ENCODE measurements around the gene CAPZA1.

CAPZA1 gene

GRCh38 chr1:112675728-112676381 is 56.2 kb downstream of the CAPZA1 start:
- in situ Hi-C loops (cut with MboI; ENCODE audit: low sequenced_read_pairs): no loop called here

GRCh38 chr1:112676543-112676942 is 56.9 kb downstream of the CAPZA1 start:
- in situ Hi-C loops (cut with MboI; ENCODE audit: low sequenced_read_pairs): no loop called here

- in situ Hi-C loops (cut with MboI; ENCODE audit: low sequenced_read_pairs): no loop called here
Observed at GRCh38 chr1:112677501-112677900, 57.9 kb downstream of the CAPZA1 start.

DNA sequence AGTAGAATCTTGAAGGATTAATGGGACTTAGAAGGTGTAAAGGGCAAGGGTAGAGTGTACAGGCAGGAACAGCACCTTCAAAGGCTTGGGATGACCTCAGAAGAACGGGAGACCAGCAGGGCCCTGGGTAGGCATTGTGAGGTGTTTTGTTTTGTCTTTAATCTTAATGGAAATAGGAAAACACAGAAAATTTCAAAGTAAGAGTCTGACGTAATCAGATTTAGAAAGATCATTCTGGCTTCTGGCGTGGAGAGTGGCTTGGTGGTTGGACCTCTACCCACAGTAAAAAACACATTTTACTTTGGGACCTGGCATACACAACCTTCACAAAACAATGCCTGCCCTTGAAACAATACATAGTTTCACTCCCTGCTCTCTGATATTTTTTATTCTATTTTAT is 59.0 kb downstream of the CAPZA1 start:
- in situ Hi-C loops (cut with MboI; ENCODE audit: low sequenced_read_pairs): no loop called here

GRCh38 chr1:112685913-112686312 is 66.3 kb downstream of the CAPZA1 start:
- in situ Hi-C loops (cut with MboI; ENCODE audit: low sequenced_read_pairs): no loop called here

- in situ Hi-C loops (cut with MboI; ENCODE audit: low sequenced_read_pairs): no loop called here
Observed at GRCh38 chr1:112686417-112686816, 66.8 kb downstream of the CAPZA1 start.

- in situ Hi-C loops (cut with MboI; ENCODE audit: low sequenced_read_pairs): no loop called here
Observed at GRCh38 chr1:112686835-112687234, 67.2 kb downstream of the CAPZA1 start.

DNA sequence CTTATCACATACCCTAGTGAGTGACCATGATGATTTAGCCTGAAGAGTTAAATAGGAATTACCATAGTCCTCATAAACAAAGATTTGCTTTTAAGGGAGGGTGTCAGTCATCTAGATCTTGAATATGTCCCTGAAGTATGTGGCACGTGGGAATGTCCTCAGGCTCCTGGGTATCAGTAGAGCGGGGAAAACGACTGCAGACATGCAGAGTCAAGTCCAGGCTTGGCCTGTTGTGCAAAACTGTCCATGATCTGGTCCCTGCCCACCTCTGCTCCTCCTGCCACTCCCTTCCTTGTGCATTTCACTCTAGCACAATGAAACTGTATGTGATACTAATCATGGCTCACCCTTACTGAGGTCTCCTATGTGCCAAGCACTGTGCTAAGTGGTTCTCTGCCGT is 67.7 kb downstream of the CAPZA1 start:
- in situ Hi-C loops (cut with MboI; ENCODE audit: low sequenced_read_pairs): no loop called here

- in situ Hi-C loops (cut with MboI; ENCODE audit: low sequenced_read_pairs): no loop called here
Observed at GRCh38 chr1:112687785-112688496, 68.3 kb downstream of the CAPZA1 start.

- in situ Hi-C loops (cut with MboI; ENCODE audit: low sequenced_read_pairs): no loop called here
Observed at GRCh38 chr1:112688781-112689193, 69.2 kb downstream of the CAPZA1 start.

- in situ Hi-C loops (cut with MboI; ENCODE audit: low sequenced_read_pairs): no loop called here
Observed at GRCh38 chr1:112689196-112689841, 69.7 kb downstream of the CAPZA1 start.

DNA sequence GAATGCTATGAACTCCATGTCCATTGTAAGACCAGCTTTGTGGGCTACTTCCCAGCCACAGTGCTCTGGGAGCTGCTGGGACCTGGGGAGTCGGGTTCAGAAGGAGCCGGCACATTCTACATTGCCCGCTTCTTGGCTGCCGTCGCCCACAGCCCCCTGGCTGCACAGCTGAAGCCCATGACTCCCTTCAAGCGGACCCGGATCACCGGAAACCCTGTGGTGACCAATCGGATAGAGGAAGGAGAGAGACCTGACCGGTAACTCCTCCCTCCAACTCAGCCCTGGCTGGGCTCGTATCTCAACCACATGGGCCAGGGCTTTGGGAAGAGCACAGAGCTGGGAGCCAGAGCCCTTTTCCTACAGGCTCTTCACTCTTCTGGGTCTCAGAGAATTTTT is 70.2 kb downstream of the CAPZA1 start:
- in situ Hi-C loops (cut with MboI; ENCODE audit: low sequenced_read_pairs): no loop called here

- in situ Hi-C loops (cut with MboI; ENCODE audit: low sequenced_read_pairs): no loop called here
Observed at GRCh38 chr1:112692681-112693080, 73.0 kb downstream of the CAPZA1 start.

DNA sequence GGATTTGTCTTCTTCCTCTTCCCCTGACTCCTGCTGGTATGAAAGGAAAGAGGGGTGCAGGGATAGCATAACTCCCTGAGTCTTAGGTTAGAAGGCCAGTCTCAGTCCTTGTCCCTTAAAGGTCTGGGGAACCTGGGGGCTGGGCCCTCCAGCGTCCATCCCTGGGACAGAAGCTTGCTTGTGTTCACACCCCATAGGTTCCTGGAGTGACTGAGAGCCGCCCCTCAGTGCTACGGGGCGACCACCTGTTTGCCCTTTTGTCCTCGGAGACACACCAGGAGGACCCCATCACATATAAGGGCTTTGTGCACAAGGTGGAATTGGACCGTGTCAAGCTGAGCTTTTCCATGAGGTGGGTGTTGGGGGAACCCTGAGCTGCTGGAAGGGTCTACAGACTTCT is 74.2 kb downstream of the CAPZA1 start:
- in situ Hi-C loops (cut with MboI; ENCODE audit: low sequenced_read_pairs): no loop called here

DNA sequence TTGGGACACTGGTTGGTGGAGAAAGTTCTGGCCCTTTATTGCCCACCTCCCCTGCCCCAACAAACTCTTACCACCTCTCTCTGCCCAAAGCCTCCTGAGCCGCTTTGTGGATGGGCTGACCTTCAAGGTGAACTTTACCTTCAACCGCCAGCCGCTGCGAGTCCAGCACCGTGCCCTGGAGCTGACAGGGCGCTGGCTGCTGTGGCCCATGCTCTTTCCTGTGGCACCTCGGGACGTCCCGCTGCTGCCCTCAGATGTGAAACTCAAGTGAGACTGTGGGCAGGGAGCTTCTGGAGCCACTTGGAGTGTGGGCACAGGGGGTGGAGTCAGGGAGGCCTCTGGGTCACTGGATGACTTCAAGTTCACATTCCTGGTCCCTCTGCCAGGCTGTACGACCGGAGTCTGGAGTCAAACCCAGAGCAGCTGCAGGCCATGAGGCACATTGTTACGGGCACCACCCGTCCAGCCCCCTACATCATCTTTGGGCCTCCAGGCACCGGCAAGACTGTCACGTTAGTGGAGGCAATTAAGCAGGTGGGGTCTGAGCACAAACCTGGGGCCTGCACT is 74.8 kb downstream of the CAPZA1 start:
- in situ Hi-C loops (cut with MboI; ENCODE audit: low sequenced_read_pairs): no loop called here

DNA sequence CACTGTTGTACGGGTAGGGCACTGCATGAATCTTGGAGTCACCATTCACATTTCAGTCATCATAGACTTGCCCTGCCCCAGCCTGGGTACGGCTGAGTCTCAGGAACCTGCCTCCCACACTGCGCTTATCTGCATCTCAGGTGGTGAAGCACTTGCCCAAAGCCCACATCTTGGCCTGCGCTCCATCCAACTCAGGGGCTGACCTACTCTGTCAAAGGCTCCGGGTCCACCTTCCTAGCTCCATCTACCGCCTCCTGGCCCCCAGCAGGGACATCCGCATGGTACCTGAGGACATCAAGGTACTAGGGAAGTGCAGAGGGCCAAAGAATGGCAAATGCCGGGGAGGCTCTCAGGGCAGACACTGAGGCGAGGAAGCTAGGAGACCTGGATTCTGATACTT is 75.6 kb downstream of the CAPZA1 start:
- in situ Hi-C loops (cut with MboI; ENCODE audit: low sequenced_read_pairs): no loop called here

DNA sequence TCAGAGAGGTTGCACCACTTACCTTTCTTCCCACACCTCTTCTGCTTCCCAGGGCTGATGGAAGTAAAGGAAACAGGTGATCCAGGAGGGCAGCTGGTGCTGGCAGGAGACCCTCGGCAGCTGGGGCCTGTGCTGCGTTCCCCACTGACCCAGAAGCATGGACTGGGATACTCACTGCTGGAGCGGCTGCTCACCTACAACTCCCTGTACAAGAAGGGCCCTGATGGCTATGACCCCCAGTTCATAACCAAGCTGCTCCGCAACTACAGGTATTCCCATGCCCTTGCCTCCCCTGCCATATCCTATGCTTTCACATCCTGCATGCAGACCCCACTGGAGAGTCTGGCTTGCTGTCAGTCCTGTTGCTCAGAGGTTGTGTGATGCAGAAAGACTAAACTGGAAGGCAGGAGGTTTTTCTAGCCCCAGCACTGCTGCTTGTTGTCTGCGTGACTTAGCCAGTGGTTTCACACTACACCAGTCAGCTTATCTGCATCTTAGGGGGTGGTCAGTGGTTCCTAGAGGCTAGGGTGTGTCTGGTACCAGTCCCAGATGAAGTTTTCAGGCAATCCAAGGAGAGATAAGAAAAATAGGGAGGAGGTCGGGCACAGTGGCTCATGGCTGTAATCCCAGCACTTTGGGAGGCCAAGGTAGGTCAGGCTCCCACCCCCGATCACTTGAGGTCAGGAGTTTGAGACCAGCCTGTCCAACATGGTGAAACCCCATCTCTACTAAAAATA is 77.1 kb downstream of the CAPZA1 start:
- in situ Hi-C loops (cut with MboI; ENCODE audit: low sequenced_read_pairs): no loop called here

GRCh38 chr1:112697781-112698201 is 78.2 kb downstream of the CAPZA1 start:
- in situ Hi-C loops (cut with MboI; ENCODE audit: low sequenced_read_pairs): no loop called here

DNA sequence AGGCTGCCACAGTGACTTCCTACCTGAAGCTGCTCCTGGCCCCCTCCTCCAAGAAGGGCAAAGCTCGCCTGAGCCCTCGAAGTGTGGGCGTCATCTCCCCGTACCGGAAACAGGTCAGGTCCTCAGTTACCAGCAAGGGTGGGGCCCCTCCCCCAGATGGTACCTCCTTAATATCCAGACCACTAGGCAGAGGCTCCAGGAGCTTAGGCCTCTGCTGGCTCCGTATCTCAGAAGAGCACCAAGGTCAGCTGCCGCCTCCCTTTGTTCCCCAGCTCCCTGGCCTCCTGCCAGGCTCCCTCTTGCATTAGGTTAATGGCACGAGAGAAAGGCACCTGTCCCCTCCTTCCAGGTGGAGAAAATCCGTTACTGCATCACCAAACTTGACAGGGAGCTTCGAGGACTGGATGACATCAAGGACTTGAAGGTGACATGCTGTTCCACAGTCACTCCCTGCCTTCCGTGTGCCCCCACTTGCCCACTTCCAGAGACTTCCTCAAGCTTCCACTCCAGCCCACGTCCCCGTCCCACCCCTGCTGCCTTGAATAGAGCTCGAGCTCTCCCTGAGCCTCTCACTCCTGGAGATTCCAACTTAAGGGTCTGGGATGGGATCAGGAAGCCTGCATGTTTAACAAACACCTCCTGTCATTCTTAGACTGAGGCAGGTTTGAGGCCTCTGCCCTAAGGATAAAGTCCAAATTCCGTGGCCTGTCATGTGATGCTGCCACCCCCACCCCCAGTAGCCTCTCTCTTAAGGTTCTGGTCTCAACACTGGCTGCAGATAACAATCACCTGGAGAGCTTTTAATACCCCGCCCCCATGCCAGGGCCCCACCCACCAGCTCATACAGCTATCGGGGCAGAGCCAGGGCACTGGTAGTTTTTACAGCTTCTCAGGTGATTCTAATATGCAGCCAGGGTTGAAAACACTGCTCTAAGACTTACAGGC is 79.0 kb downstream of the CAPZA1 start:
- in situ Hi-C loops (cut with MboI; ENCODE audit: low sequenced_read_pairs): no loop called here

All from HL-60/S4 (cell line).